C4-2B (cell line): Measurements from ENCODE around the gene HIVEP2.
A peak's percentile ranks its signal among the peaks of the same experiment; 100 is the strongest.

Experiments
- ZFX ChIP-seq: fragments of 450-650 bp; IDR thresholded peaks from 2 replicates; pipeline ENCODE4 v1.6.1; 2017
- TF ChIP-seq, protein P1 (sequence below): fragments of 450-650 bp; conservative IDR thresholded peaks from 2 replicates; pipeline ENCODE4 v1.5.1; 2017; ENCODE audit warnings: mild to moderate bottlenecking

- TF ChIP-seq, protein P1, sequence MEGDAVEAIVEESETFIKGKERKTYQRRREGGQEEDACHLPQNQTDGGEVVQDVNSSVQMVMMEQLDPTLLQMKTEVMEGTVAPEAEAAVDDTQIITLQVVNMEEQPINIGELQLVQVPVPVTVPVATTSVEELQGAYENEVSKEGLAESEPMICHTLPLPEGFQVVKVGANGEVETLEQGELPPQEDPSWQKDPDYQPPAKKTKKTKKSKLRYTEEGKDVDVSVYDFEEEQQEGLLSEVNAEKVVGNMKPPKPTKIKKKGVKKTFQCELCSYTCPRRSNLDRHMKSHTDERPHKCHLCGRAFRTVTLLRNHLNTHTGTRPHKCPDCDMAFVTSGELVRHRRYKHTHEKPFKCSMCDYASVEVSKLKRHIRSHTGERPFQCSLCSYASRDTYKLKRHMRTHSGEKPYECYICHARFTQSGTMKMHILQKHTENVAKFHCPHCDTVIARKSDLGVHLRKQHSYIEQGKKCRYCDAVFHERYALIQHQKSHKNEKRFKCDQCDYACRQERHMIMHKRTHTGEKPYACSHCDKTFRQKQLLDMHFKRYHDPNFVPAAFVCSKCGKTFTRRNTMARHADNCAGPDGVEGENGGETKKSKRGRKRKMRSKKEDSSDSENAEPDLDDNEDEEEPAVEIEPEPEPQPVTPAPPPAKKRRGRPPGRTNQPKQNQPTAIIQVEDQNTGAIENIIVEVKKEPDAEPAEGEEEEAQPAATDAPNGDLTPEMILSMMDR = peak; percentile 19
- no peak for TF ChIP-seq ZFX
Observed at GRCh38 chr6:142845624-142846458, 99.1 kb downstream of the HIVEP2 start.
